Sigmoid colon (tissue), 7 donors: ENCODE results near the gene BORCS5. TPM values are rescaled to one million over a fixed set of nuclear protein-coding genes. Genes with fewer than 3 reads are reported as not detected.

ENCODE experiments used
- DNase-seq: peaks from one replicate; pipeline ENCODE4 v3.0.0-alpha.2; 2019
- H3K27ac ChIP-seq, 4 donors: fragments of 200-600 bp; sonication (generic); one replicate each; pipeline ENCODE4 v1.5.1; 2016 to 2019; ENCODE audit warnings: mild to moderate bottlenecking in 1 of 4
- H3K27me3 ChIP-seq, 3 donors: fragments of 200-600 bp; sonication (generic); one replicate each; pipeline ENCODE4 v1.5.1; 2019; ENCODE audit warnings: mild to moderate bottlenecking in 1 of 3
- H3K36me3 ChIP-seq, 4 donors: fragments of 200-600 bp; sonication (generic); one replicate each; pipeline ENCODE4 v1.5.1; 2016 to 2019
- H3K4me1 ChIP-seq, 4 donors: fragments of 200-600 bp; sonication (generic); one replicate each; pipeline ENCODE4 v1.5.1; 2017 to 2019
- H3K4me3 ChIP-seq, 4 donors: fragments of 200-600 bp; sonication (generic); one replicate each; pipeline ENCODE4 v1.5.1; 2017 to 2019; ENCODE audit warnings: mild to moderate bottlenecking in 2 of 4, moderate library complexity in 1 of 4
- H3K9me3 ChIP-seq, 4 donors: fragments of 200-600 bp in 3 of 4; sonication (generic) in 3 of 4; one replicate each; pipeline versions ENCODE4 v1.5.1 to v1.6.1; 2013 to 2019
- EP300 ChIP-seq, 4 donors: sonication (generic); formaldehyde crosslinking; IDR thresholded peaks; one replicate each; pipeline ENCODE4 v1.6.1; 2017; ENCODE audit warnings: antibody characterized with exemption in 4 of 4
- POLR2A ChIP-seq, 2 donors: fragments of 450-650 bp; IDR thresholded peaks; one replicate each; pipeline ENCODE4 v1.6.1; 2016; ENCODE audit warnings: antibody characterized with exemption in 2 of 2, mild to moderate bottlenecking in 2 of 2, moderate library complexity in 2 of 2
- POLR2AphosphoS5 ChIP-seq, 4 donors: sonication (generic); formaldehyde crosslinking; IDR thresholded peaks; one replicate each; pipeline ENCODE4 v1.6.1; 2017; ENCODE audit warnings: antibody characterized with exemption in 4 of 4
- WGBS, 2 donors: extraction: QIAGEN DNeasy Blood & Tissue Kit; methylation state at CpG; one replicate each; pipeline ENCODE4 v1.1.7; 2013; 5-methylcytosine and 5-hydroxymethylcytosine counted together
- intact Hi-C: fragments of 100-400 bp; cut with DNase I; formaldehyde crosslinking; loops from one replicate; pipeline ENCODE4 v1.15.1; 2023
- polyA plus RNA-seq, 3 donors: library from polyadenylated mRNA; stranded (reverse); fragments of 200-250 nt; gene quantifications; one replicate each; pipeline ENCODE4 v1.2.3, GENCODE V29; 2013
- total RNA-seq, 4 donors: library from RNA; depleted of rRNA; stranded (reverse); fragments of >200 nt; gene quantifications; one replicate each; pipeline ENCODE4 v1.1.0, GENCODE V29; 2016
- TF ChIP-seq, protein P1 (sequence below), 4 experiments: fragments of 450-650 bp in 3 of 4; fragments of 200-600 bp in 1 of 4; IDR thresholded peaks; one replicate each; pipeline ENCODE4 v1.5.1; 2016 to 2019; ENCODE audit warnings: antibody characterized with exemption in 4 of 4, mild to moderate bottlenecking in 3 of 4, moderate library complexity in 2 of 4
- donor health status: healthy with polysubstance abuse.
- donor health status: Bipolar disorder and iron deficiency.
- donor health status: healthy.

Gene BORCS5
- total and polyA plus RNA-seq, 7 donors = 3.7 to 25.3 (median 7.1) TPM

GRCh38 chr12:12487490-12487889 lies 130.6 kb downstream of the BORCS5 start:
- DNase-seq = no peak
- no peak overlapping the region for H3K4me3 ChIP-seq
- peaks cover 0 to 26% (median 2%) of the 10 kb centered on the region in 4 donors for H3K36me3 ChIP-seq
- intact Hi-C loops = no loop called here
- H3K27ac ChIP-seq = no peak overlapping the region
- TF ChIP-seq EP300 (IDR thresholded peaks at IDR 0.05) (no peak), POLR2AphosphoS5 (IDR thresholded peaks at IDR 0.05) (no peak), POLR2A (IDR thresholded peaks at IDR 0.05) (no peak)
- TF ChIP-seq, protein P1, sequence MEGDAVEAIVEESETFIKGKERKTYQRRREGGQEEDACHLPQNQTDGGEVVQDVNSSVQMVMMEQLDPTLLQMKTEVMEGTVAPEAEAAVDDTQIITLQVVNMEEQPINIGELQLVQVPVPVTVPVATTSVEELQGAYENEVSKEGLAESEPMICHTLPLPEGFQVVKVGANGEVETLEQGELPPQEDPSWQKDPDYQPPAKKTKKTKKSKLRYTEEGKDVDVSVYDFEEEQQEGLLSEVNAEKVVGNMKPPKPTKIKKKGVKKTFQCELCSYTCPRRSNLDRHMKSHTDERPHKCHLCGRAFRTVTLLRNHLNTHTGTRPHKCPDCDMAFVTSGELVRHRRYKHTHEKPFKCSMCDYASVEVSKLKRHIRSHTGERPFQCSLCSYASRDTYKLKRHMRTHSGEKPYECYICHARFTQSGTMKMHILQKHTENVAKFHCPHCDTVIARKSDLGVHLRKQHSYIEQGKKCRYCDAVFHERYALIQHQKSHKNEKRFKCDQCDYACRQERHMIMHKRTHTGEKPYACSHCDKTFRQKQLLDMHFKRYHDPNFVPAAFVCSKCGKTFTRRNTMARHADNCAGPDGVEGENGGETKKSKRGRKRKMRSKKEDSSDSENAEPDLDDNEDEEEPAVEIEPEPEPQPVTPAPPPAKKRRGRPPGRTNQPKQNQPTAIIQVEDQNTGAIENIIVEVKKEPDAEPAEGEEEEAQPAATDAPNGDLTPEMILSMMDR (IDR thresholded peaks at IDR 0.05) = no peak
- no peaks in the 10 kb centered on the region for H3K27me3 ChIP-seq
- H3K9me3 ChIP-seq = no peaks in the 10 kb centered on the region
- H3K4me1 ChIP-seq = no peaks in the 10 kb centered on the region
- WGBS, 2 donors = 96 to 97% methylated on average over 6 of the region's 6 CpGs

DNA sequence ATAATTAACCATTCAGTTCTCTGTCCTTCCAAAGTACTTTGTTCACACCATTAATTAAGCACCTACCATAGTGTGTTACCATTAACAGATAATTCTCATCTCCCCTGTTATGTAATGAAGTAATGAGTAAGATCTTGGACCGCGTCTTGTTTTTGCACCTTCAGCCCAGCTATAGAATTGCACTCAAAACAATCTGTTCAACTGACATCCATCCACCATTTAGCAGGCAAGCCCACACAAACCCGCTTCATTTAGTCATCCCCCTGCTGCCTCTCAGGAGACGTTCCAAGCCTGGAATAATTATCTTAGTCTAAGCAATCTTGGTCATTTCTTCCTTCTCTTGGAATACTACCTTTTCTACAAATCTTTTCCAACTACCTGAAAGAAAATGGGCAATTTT lies 131.4 kb downstream of the BORCS5 start:
- no peaks in the 10 kb centered on the region for H3K4me1 ChIP-seq
- peaks cover 0 to 20% (median 2%) of the 10 kb centered on the region in 4 donors for H3K36me3 ChIP-seq
- H3K27ac ChIP-seq = no peak overlapping the region
- no peak for DNase-seq
- no peak for TF ChIP-seq POLR2A (IDR thresholded peaks at IDR 0.05)
- TF ChIP-seq, protein P1 (IDR thresholded peaks at IDR 0.05) = no peak
- no peak for TF ChIP-seq POLR2AphosphoS5 (IDR thresholded peaks at IDR 0.05)
- no peak for TF ChIP-seq EP300 (IDR thresholded peaks at IDR 0.05)
- H3K27me3 ChIP-seq = no peaks in the 10 kb centered on the region
- H3K9me3 ChIP-seq = no peaks in the 10 kb centered on the region
- 95 to 98% methylated on average over 4 of the region's 4 CpGs for WGBS, 2 donors
- no peak overlapping the region for H3K4me3 ChIP-seq
- intact Hi-C loops = no loop called here

DNA sequence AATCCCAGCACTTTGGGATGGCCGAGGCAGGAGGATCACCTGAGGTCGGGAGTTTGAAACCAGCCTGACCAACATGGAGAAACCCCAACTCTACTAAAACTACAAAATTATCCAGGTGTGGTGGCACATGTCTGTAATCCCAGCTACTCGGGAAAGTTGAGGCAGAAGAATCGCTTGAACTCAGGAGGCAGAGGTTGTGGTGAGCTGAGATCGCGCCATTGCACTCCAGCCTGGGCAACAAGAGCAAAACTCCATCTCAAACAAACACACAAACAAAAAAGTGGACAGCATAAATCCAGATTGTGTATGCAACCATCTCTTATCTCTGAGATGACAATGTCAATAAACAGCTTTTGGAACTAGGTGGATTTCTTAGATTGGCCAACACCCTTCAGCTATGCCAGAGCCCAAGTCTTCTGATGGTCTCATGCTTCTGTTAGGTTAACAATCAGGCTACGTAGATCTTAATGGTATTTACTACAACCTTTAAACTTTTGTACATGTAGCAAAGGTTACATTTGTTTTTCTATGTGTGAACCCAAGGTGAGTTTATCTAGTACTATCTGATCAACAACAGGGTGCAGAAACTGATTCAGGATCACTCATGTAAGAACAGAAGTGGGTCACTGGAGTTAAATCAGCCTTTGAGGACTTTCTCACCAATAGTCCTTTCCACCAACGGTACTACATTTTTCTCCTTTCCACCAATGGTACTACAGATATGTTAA lies 132.1 kb downstream of the BORCS5 start:
- Histone ChIP-seq H3K4me3 (no peak overlapping the region), H3K27ac (no peak overlapping the region), H3K9me3 (no peaks in the 10 kb centered on the region), H3K4me1 (no peaks in the 10 kb centered on the region), H3K27me3 (no peaks in the 10 kb centered on the region), H3K36me3 (peaks cover 0 to 20% (median 2%) of the 10 kb centered on the region in 4 donors)
- intact Hi-C loops = no loop called here
- WGBS, 2 donors = 87 to 93% methylated on average over 8 of the region's 8 CpGs
- DNase-seq = no peak
- TF ChIP-seq, protein P1 (IDR thresholded peaks at IDR 0.05) = no peak
- TF ChIP-seq POLR2A (IDR thresholded peaks at IDR 0.05) (no peak), EP300 (IDR thresholded peaks at IDR 0.05) (no peak), POLR2AphosphoS5 (IDR thresholded peaks at IDR 0.05) (no peak)

DNA sequence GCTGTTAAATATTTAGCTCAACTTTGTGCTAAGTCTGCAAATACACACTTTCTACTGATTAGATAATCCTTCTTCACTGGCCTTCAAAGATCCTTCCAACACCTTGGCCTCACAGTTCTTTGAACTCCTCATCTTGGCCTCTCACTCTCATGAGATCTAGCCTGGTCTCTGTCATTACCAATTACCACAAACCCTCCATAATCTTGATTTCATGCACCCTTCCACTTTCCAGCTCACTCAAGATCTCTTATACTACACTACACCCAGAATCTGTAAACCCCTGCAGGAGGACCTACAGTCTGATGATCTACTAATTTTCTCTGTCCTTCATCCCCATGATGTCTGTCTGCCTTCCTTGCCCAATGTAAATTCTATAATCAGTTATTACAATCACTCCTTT lies 134.7 kb downstream of the BORCS5 start:
- Histone ChIP-seq H3K27me3 (no peaks in the 10 kb centered on the region), H3K27ac (no peak overlapping the region), H3K4me3 (no peak overlapping the region), H3K9me3 (no peaks in the 10 kb centered on the region), H3K4me1 (no peaks in the 10 kb centered on the region), H3K36me3 (peaks cover 0 to 3% (median 0%) of the 10 kb centered on the region in 4 donors)
- no peak for TF ChIP-seq POLR2AphosphoS5 (IDR thresholded peaks at IDR 0.05)
- no peak for TF ChIP-seq EP300 (IDR thresholded peaks at IDR 0.05)
- TF ChIP-seq POLR2A (IDR thresholded peaks at IDR 0.05) = no peak
- TF ChIP-seq, protein P1 (IDR thresholded peaks at IDR 0.05) = no peak
- no peak for DNase-seq
- intact Hi-C loops = no loop called here

- Histone ChIP-seq H3K27ac (no peak overlapping the region), H3K4me3 (no peak overlapping the region), H3K27me3 (no peaks in the 10 kb centered on the region), H3K9me3 (no peaks in the 10 kb centered on the region), H3K4me1 (no peaks in the 10 kb centered on the region), H3K36me3 (no peaks in the 10 kb centered on the region)
- 90 to 91% methylated on average over 5 of the region's 5 CpGs for WGBS, 2 donors
- no peak for DNase-seq
- intact Hi-C loops = no loop called here
- TF ChIP-seq EP300 (IDR thresholded peaks at IDR 0.05) (no peak), POLR2A (IDR thresholded peaks at IDR 0.05) (no peak), POLR2AphosphoS5 (IDR thresholded peaks at IDR 0.05) (no peak)
- TF ChIP-seq, protein P1 (IDR thresholded peaks at IDR 0.05) = no peak
These were observed 135.7 kb downstream of the BORCS5 start for GRCh38 chr12:12492547-12492946.
